Endothelial cell (in vitro differentiated cells): ENCODE results near the gene ZMIZ1. TPM values are rescaled to one million over a fixed set of nuclear protein-coding genes. Genes with fewer than 3 reads are reported as not detected.
A peak's percentile ranks its signal among the peaks of the same experiment; 100 is the strongest.

Experiments
- DNase-seq: peaks from one replicate; pipeline ENCODE4 v3.0.0; 2021; ENCODE audit warnings: low spot score
- H3K27ac Mint-ChIP-seq: one replicate; pipeline ENCODE4 v1.8.0; 2021; ENCODE audit warnings: mixed read lengths, inconsistent platforms; ENCODE audit not compliant: unreplicated experiment
- H3K27me3 Mint-ChIP-seq: one replicate; pipeline ENCODE4 v1.8.0; 2021; ENCODE audit warnings: mild to moderate bottlenecking, moderate library complexity, mixed read lengths, inconsistent platforms; ENCODE audit not compliant: unreplicated experiment
- H3K36me3 Mint-ChIP-seq: one replicate; pipeline ENCODE4 v1.8.0; 2021; ENCODE audit warnings: mild to moderate bottlenecking, low read depth, mixed read lengths, inconsistent platforms; ENCODE audit not compliant: unreplicated experiment
- H3K4me1 Mint-ChIP-seq: one replicate; pipeline ENCODE4 v1.8.0; 2021; ENCODE audit warnings: mild to moderate bottlenecking, mixed read lengths, inconsistent platforms; ENCODE audit not compliant: unreplicated experiment
- H3K4me3 Mint-ChIP-seq: one replicate; pipeline ENCODE4 v1.8.0; 2021; ENCODE audit warnings: mild to moderate bottlenecking, mixed read lengths, inconsistent platforms; ENCODE audit not compliant: unreplicated experiment
- H3K9me3 Mint-ChIP-seq: one replicate; pipeline ENCODE4 v1.8.0; 2021; ENCODE audit warnings: mixed read lengths, inconsistent platforms; ENCODE audit not compliant: unreplicated experiment
- total RNA-seq: library from RNA; stranded (reverse); fragmentation: NEBNext Ultra II Directional; extraction: Animal tissue kit (Norgen Biotek cat#: 25700); gene quantifications from one replicate; pipeline ENCODE4 v1.2.1, GENCODE V29; 2021; ENCODE audit not compliant: unreplicated experiment
- TF ChIP-seq, protein P1 (sequence below): fragments of 200-600 bp; sonication (generic); IDR thresholded peaks from one replicate; pipeline ENCODE4 v1.5.0; 2021; ENCODE audit warnings: antibody characterized with exemption; ENCODE audit not compliant: unreplicated experiment

ZMIZ1 gene
- total RNA-seq, 1 donor from 2014 or later: 102 TPM

DNA sequence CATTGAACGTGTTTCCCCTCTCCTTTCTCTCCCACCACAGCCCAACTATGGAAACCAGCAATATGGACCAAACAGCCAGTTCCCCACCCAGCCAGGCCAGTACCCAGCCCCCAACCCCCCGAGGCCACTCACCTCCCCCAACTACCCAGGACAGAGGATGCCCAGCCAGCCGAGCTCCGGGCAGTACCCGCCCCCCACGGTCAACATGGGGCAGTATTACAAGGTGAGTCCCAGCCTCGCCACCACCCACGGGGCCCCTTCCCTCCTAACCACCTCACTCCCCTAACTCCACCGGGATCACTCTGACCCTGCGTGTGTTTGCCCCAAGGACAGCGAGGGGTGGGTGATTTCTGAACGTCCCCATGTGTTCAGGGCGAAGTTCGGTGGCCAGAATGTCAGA is 227.7 kb downstream of the ZMIZ1 start:
- peak overlapping the region; percentile 28 for H3K4me3 Mint-ChIP-seq
- H3K36me3 Mint-ChIP-seq: peaks cover 46% of the 10 kb centered on the region
- no peaks in the 10 kb centered on the region for H3K4me1 Mint-ChIP-seq
- TF ChIP-seq, protein P1, sequence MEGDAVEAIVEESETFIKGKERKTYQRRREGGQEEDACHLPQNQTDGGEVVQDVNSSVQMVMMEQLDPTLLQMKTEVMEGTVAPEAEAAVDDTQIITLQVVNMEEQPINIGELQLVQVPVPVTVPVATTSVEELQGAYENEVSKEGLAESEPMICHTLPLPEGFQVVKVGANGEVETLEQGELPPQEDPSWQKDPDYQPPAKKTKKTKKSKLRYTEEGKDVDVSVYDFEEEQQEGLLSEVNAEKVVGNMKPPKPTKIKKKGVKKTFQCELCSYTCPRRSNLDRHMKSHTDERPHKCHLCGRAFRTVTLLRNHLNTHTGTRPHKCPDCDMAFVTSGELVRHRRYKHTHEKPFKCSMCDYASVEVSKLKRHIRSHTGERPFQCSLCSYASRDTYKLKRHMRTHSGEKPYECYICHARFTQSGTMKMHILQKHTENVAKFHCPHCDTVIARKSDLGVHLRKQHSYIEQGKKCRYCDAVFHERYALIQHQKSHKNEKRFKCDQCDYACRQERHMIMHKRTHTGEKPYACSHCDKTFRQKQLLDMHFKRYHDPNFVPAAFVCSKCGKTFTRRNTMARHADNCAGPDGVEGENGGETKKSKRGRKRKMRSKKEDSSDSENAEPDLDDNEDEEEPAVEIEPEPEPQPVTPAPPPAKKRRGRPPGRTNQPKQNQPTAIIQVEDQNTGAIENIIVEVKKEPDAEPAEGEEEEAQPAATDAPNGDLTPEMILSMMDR: no peak
- no peaks in the 10 kb centered on the region for H3K9me3 Mint-ChIP-seq
- H3K27me3 Mint-ChIP-seq: peaks cover 26% of the 10 kb centered on the region
- DNase-seq: no peak
- no peak overlapping the region for H3K27ac Mint-ChIP-seq

GRCh38 chr10:79298403-79299244 is 229.9 kb downstream of the ZMIZ1 start:
- H3K27ac Mint-ChIP-seq: no peak overlapping the region
- TF ChIP-seq, protein P1: no peak
- no peaks in the 10 kb centered on the region for H3K4me1 Mint-ChIP-seq
- no peaks in the 10 kb centered on the region for H3K9me3 Mint-ChIP-seq
- no peak for DNase-seq
- peaks cover 49% of the 10 kb centered on the region for H3K36me3 Mint-ChIP-seq
- no peak overlapping the region for H3K4me3 Mint-ChIP-seq
- H3K27me3 Mint-ChIP-seq: peaks cover 29% of the 10 kb centered on the region

- TF ChIP-seq, protein P1: no peak
- Mint-ChIP-seq H3K9me3 (no peaks in the 10 kb centered on the region), H3K36me3 (peaks cover 48% of the 10 kb centered on the region), H3K27ac (no peak overlapping the region), H3K4me1 (no peaks in the 10 kb centered on the region), H3K27me3 (peaks cover 29% of the 10 kb centered on the region), H3K4me3 (no peak overlapping the region)
- DNase-seq: no peak
Observed at GRCh38 chr10:79299397-79300241, 230.9 kb downstream of the ZMIZ1 start.

DNA sequence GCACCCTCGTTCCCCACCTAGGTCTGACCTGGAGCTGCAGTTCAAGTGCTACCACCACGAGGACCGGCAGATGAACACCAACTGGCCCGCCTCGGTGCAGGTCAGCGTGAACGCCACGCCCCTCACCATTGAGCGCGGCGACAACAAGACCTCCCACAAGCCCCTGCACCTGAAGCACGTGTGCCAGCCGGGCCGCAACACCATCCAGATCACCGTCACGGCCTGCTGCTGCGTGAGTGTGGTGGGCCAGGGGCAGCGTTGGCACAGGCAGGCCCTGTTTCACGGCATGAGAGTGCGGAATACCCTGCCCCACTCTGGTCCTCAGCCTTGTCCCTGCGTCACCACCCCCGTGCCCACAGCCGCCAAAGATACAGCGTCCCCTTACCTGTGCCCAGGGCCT is 231.9 kb downstream of the ZMIZ1 start:
- H3K36me3 Mint-ChIP-seq: peaks cover 44% of the 10 kb centered on the region

More for the DNA sequence above, 231.9 kb downstream of the ZMIZ1 start:
- peaks cover 26% of the 10 kb centered on the region for H3K27me3 Mint-ChIP-seq
- peak overlapping the region; percentile 48 for H3K27ac Mint-ChIP-seq
- no peaks in the 10 kb centered on the region for H3K4me1 Mint-ChIP-seq
- TF ChIP-seq, protein P1: no peak
- H3K4me3 Mint-ChIP-seq: no peak overlapping the region
- DNase-seq: no peak
- no peaks in the 10 kb centered on the region for H3K9me3 Mint-ChIP-seq
